Measurements from ENCODE around the gene OSBPL1A. TPM values are rescaled to one million over a fixed set of nuclear protein-coding genes. Genes with fewer than 3 reads are reported as not detected.
A peak's percentile ranks its signal among the peaks of the same experiment; 100 is the strongest.

Gene OSBPL1A
- total and polyA plus RNA-seq, 2 of the 8 experiments (the other 6 are each of a cell fraction or from before 2014, with no cell fraction given) = 53.2 to 74.9 TPM

GRCh38 chr18:24354278-24354677 is 43.3 kb downstream of the OSBPL1A start:
- Histone ChIP-seq H2BK12ac (ENCODE audit: low read depth, low read length) (no peak overlapping the region), H2BK15ac (ENCODE audit: low read length) (no peak overlapping the region), H3K4me3 (ENCODE audit: extremely low read depth in 1 of 4, insufficient read depth in 2 of 4, low read depth in 3 of 4, low read length in 4 of 4) (no peak overlapping the region), H2BK5ac (ENCODE audit: low read depth, low read length) (0 out of 2 replicates have a peak overlapping the region, but pooled peaks have one; percentile 44), H3K23me2 (ENCODE audit: low read depth, low read length) (no peaks in the 10 kb centered on the region), H3K14ac (ENCODE audit: insufficient read length) (no peak overlapping the region), H3K79me2 (ENCODE audit: control insufficient read depth in 1 of 2, insufficient read depth in 2 of 2, low read length in 2 of 2) (no peaks in the 10 kb centered on the region), H3K18ac (ENCODE audit: extremely low read depth, low read length) (no peak overlapping the region; the same call in 1 of the 2 replicates), H2BK120ac (replicated peaks; ENCODE audit: low read depth, low read length) (no peak overlapping the region), H3K4ac (replicated peaks; ENCODE audit: insufficient read length, low read depth, low read length) (no peak overlapping the region), H2AK5ac (ENCODE audit: low read depth, low read length) (peak overlapping the region; percentile 54; the same call in 1 of the 2 replicates), H3K9ac (replicated peaks in 1 of 4; ENCODE audit: extremely low read depth in 1 of 4, low read depth in 3 of 4, low read length in 3 of 4) (no peak overlapping the region), H3K27me3 (replicated peaks in 1 of 4; ENCODE audit: control insufficient read depth in 3 of 4, extremely low read depth in 1 of 4, insufficient read depth in 3 of 4, low read length in 3 of 4) (no peaks in the 10 kb centered on the region), H3K56ac (replicated peaks; ENCODE audit: insufficient read length, low read depth, low read length) (no peak overlapping the region), H3K4me2 (ENCODE audit: insufficient read depth in 1 of 2, low read depth in 2 of 2, low read length in 2 of 2) (no peak overlapping the region), H3K79me1 (ENCODE audit: low read depth, low read length) (peaks cover 3% of the 10 kb centered on the region; the same call in 1 of the 2 replicates), H4K20me1 (replicated peaks in 1 of 2; ENCODE audit: control insufficient read depth in 1 of 2, insufficient read depth in 2 of 2, low read length in 2 of 2) (peaks cover 0 to 1% of the 10 kb centered on the region in 2 experiments), H2AFZ (ENCODE audit: low read length) (no peak overlapping the region), H4K5ac (ENCODE audit: insufficient read length, low read depth, low read length) (no peak overlapping the region), H4K8ac (ENCODE audit: extremely low read depth, insufficient read depth, low read length) (no peak overlapping the region; the same call in 1 of the 2 replicates), H3K27ac (ENCODE audit: low read depth, low read length) (no peak overlapping the region), H2BK20ac (ENCODE audit: low read length) (no peak overlapping the region), H3K9me3 (ENCODE audit: insufficient read depth in 2 of 2, low read depth in 1 of 2, low read length in 1 of 2) (no peaks in the 10 kb centered on the region), H4K91ac (replicated peaks; ENCODE audit: insufficient read length, low read length) (no peak overlapping the region), H3K36me3 (ENCODE audit: control insufficient read depth in 2 of 4, insufficient read depth in 4 of 4, low read length in 3 of 4) (peaks cover 0 to 7% (median 3%) of the 10 kb centered on the region in 4 experiments; a peak in 4 of 8 replicates), H3K4me1 (replicated peaks in 1 of 4; ENCODE audit: control insufficient read depth in 3 of 4, insufficient read depth in 4 of 4, low read length in 3 of 4) (peaks cover 0 to 2% (median 1%) of the 10 kb centered on the region in 4 experiments; a peak in 3 of 7 replicates), H3K23ac (ENCODE audit: insufficient read length) (no peak overlapping the region)
- WGBS, 2 experiments (ENCODE audit: extremely low coverage in 1 of 2, insufficient coverage in 1 of 2, insufficient read length in 1 of 2, insufficient replicate concordance in 2 of 2, low coverage in 1 of 2, low lambda C conversion rate in 2 of 2, missing lambda C conversion rate in 1 of 2) = 88% methylated on average over 6 of the region's 6 CpGs; no CpG with 5 or more reads in 1 of the 2 experiments
- peak in 1 of 2 experiments; percentile 39 for DNase-seq (ENCODE audit: low read depth in 1 of 2, low spot score in 2 of 2)
- no peak for FAIRE-seq
- CTCF ChIA-PET (ENCODE audit: partially characterized antibody) = interaction anchor here (0.9 to 2.7 kb wide), 3 partner anchors 10 to 178 kb away, joined by 3 to 11 read pairs (median 4); no protein-coding TSS in a partner anchor
- peak in 1 of 2 experiments; percentile 24; a peak in 1 of 3 replicates for TF ChIP-seq POLR2A (IDR thresholded peaks at IDR 0.05; ENCODE audit: control extremely low read depth in 1 of 2, low read depth in 2 of 2, low read length in 2 of 2)
- no peak for TF ChIP-seq JUN (IDR thresholded peaks at IDR 0.05; ENCODE audit: low read depth, low read length)
- no peak for TF ChIP-seq CTBP2 (IDR thresholded peaks at IDR 0.05; ENCODE audit: borderline replicate concordance, insufficient read depth, insufficient read length, low read length)
- no peak for TF ChIP-seq SUZ12 (IDR thresholded peaks at IDR 0.05; ENCODE audit: low read length)
- TF ChIP-seq RAD21 (IDR thresholded peaks at IDR 0.05 in 1 of 2, conservative IDR thresholded peaks at IDR 0.05 in 1 of 2; ENCODE audit: low read depth in 2 of 2, low read length in 2 of 2) = no peak
- no peak for TF ChIP-seq POLR2AphosphoS5 (IDR thresholded peaks at IDR 0.05; ENCODE audit: low read depth, low read length)
- no peak for TF ChIP-seq CBX5 (IDR thresholded peaks at IDR 0.05; ENCODE audit: low read depth, low read length)
- POLR2A ChIA-PET (ENCODE audit: partially characterized antibody) = interaction anchor here (0.8 to 1.2 kb wide), 2 partner anchors 72 to 205 kb away, joined by 4 read pairs; partner anchors contain the start of gene IMPACT
